ENCODE results near the gene DUSP9. TPM values are rescaled to one million over a fixed set of nuclear protein-coding genes. Genes with fewer than 3 reads are reported as not detected.
A peak's percentile ranks its signal among the peaks of the same experiment; 100 is the strongest.
"Not testable (repeated sequence)": the region's sequence is repeated elsewhere in the genome, so short reads cannot be mapped to it uniquely, and the experiment has no call there.

DUSP9 gene
- total and polyA plus RNA-seq, 5 experiments from 2014 or later = not detected

- Mint-ChIP-seq H3K27ac (no peak overlapping the region), H3K4me3 (no peak overlapping the region), H3K9me3 (peaks cover 0 to 5% (median 0%) of the 10 kb centered on the region in 9 donors), H3K36me3 (no peaks in the 10 kb centered on the region), H3K27me3 (peaks cover 0 to 6% (median 3%) of the 10 kb centered on the region in 5 donors), H3K4me1 (no peaks in the 10 kb centered on the region)
- POLR2A ChIA-PET = no interaction called here
- no peak for DNase-seq
- ATAC-seq = no peak
Measured at GRCh38 chrX:153681175-153681574, 34.2 kb downstream of the DUSP9 start.

- not testable (repeated sequence) for H3K4me1 Mint-ChIP-seq, DNase-seq, H3K27ac Mint-ChIP-seq, H3K36me3 Mint-ChIP-seq, ATAC-seq, H3K9me3 Mint-ChIP-seq, H3K4me3 Mint-ChIP-seq
- POLR2A ChIA-PET = interaction anchor here (0.6 kb wide), 1 partner anchor 819 kb away, joined by 7 read pairs; no protein-coding TSS in a partner anchor
- peaks cover 0 to 12% (median 5%) of the 10 kb centered on the region in 5 donors for H3K27me3 Mint-ChIP-seq
Measured at GRCh38 chrX:153683486-153683885, 36.5 kb downstream of the DUSP9 start.

- peaks cover 0 to 6% (median 0%) of the 10 kb centered on the region in 4 donors for H3K4me1 Mint-ChIP-seq
- peak in 1 of 10 donors; percentile 23 for DNase-seq
- peaks cover 0 to 5% (median 0%) of the 10 kb centered on the region in 9 donors for H3K9me3 Mint-ChIP-seq
- no peak for ATAC-seq
- peaks cover 0 to 12% (median 2%) of the 10 kb centered on the region in 5 donors for H3K27me3 Mint-ChIP-seq
- H3K27ac Mint-ChIP-seq = no peak overlapping the region
- POLR2A ChIA-PET = no interaction called here
- no peaks in the 10 kb centered on the region for H3K36me3 Mint-ChIP-seq
- H3K4me3 Mint-ChIP-seq = no peak overlapping the region
Measured at GRCh38 chrX:153684467-153685155, 37.6 kb downstream of the DUSP9 start.

- Mint-ChIP-seq H3K9me3 (peaks cover 0 to 5% (median 0%) of the 10 kb centered on the region in 9 donors), H3K4me1 (peaks cover 0 to 6% (median 0%) of the 10 kb centered on the region in 4 donors), H3K36me3 (no peaks in the 10 kb centered on the region), H3K27ac (no peak overlapping the region), H3K4me3 (no peak overlapping the region), H3K27me3 (peaks cover 0 to 12% (median 4%) of the 10 kb centered on the region in 5 donors)
- peak in 1 of 10 donors; percentile 8 for DNase-seq
- no peak for ATAC-seq
- POLR2A ChIA-PET = no interaction called here
Measured at GRCh38 chrX:153685156-153685536, 38.1 kb downstream of the DUSP9 start.

GRCh38 chrX:153685751-153686696 is 39.0 kb downstream of the DUSP9 start:
- no peak overlapping the region for H3K27ac Mint-ChIP-seq

GRCh38 chrX:153686711-153687110 is 39.7 kb downstream of the DUSP9 start:
- peaks cover 0 to 12% (median 4%) of the 10 kb centered on the region in 5 donors for H3K27me3 Mint-ChIP-seq
- peak overlapping the region in 6 of 10 donors; percentile 19 to 79 (median 42) for H3K4me3 Mint-ChIP-seq
- H3K9me3 Mint-ChIP-seq = peaks cover 0 to 5% (median 0%) of the 10 kb centered on the region in 9 donors
- DNase-seq (no peak), ATAC-seq (no peak)
- POLR2A ChIA-PET = interaction anchor here (0.6 kb wide), 1 partner anchor 745 kb away, joined by 3 read pairs; no protein-coding TSS in a partner anchor
- H3K4me1 Mint-ChIP-seq = peaks cover 0 to 6% (median 0%) of the 10 kb centered on the region in 4 donors
- H3K36me3 Mint-ChIP-seq = no peaks in the 10 kb centered on the region
- peak overlapping the region in 1 of 10 donors; percentile 33 for H3K27ac Mint-ChIP-seq

More at GRCh38 chrX:153685751-153686696, 39.0 kb downstream of the DUSP9 start:
- Mint-ChIP-seq H3K36me3 (no peaks in the 10 kb centered on the region), H3K27me3 (peaks cover 0 to 12% (median 4%) of the 10 kb centered on the region in 5 donors), H3K9me3 (peaks cover 0 to 5% (median 0%) of the 10 kb centered on the region in 9 donors), H3K4me3 (peak overlapping the region in 5 of 10 donors; percentile 7 to 79 (median 48)), H3K4me1 (peaks cover 0 to 6% (median 0%) of the 10 kb centered on the region in 4 donors)
- ATAC-seq = no peak
- POLR2A ChIA-PET = no interaction called here
- DNase-seq = peak in 1 of 10 donors; percentile 31

GRCh38 chrX:153687121-153688039 is 40.4 kb downstream of the DUSP9 start, which contains the start of gene SLC6A8:
TSS of gene SLC6A8 (plus strand) at chrX:153687926. CDS start at chrX:153688575, 649 bp downstream.
- DNase-seq (peak in 4 of 10 donors; percentile 15 to 56 (median 23)), ATAC-seq (peak; percentile 46 to 54)
- no peaks in the 10 kb centered on the region for H3K36me3 Mint-ChIP-seq
- H3K27ac Mint-ChIP-seq = peak within 1 kb of the TSS in 3 of 10 donors; percentile 56 to 74 (median 73)
- peak within 1 kb of the TSS; percentile 62 to 90 (median 74) for H3K4me3 Mint-ChIP-seq
- peaks cover 0 to 12% (median 4%) of the 10 kb centered on the region in 5 donors for H3K27me3 Mint-ChIP-seq
- H3K4me1 Mint-ChIP-seq = peaks cover 0 to 6% (median 0%) of the 10 kb centered on the region in 4 donors
- peaks cover 0 to 5% (median 0%) of the 10 kb centered on the region in 9 donors for H3K9me3 Mint-ChIP-seq
- POLR2A ChIA-PET = interaction anchor here (0.6 kb wide), 2 partner anchors 33 to 746 kb away, joined by 3 read pairs; no protein-coding TSS in a partner anchor

GRCh38 chrX:153688071-153688470 is 41.1 kb downstream of the DUSP9 start:
- ATAC-seq = peak; percentile 39 to 56
- Mint-ChIP-seq H3K27ac (no peak overlapping the region), H3K4me3 (no peak overlapping the region), H3K9me3 (peaks cover 0 to 5% (median 0%) of the 10 kb centered on the region in 9 donors), H3K27me3 (peaks cover 0 to 12% (median 4%) of the 10 kb centered on the region in 5 donors), H3K36me3 (no peaks in the 10 kb centered on the region), H3K4me1 (peaks cover 0 to 6% (median 0%) of the 10 kb centered on the region in 4 donors)
- POLR2A ChIA-PET = no interaction called here
- DNase-seq = no peak

GRCh38 chrX:153688506-153688905 is 41.5 kb downstream of the DUSP9 start:
- Mint-ChIP-seq H3K36me3 (no peaks in the 10 kb centered on the region), H3K27me3 (peaks cover 0 to 12% (median 4%) of the 10 kb centered on the region in 5 donors), H3K27ac (no peak overlapping the region), H3K9me3 (peaks cover 0 to 3% (median 0%) of the 10 kb centered on the region in 9 donors), H3K4me3 (no peak overlapping the region), H3K4me1 (peaks cover 0 to 6% (median 0%) of the 10 kb centered on the region in 4 donors)
- POLR2A ChIA-PET = no interaction called here
- no peak for ATAC-seq
- no peak for DNase-seq

- Mint-ChIP-seq H3K9me3 (no peaks in the 10 kb centered on the region), H3K4me1 (peaks cover 0 to 6% (median 0%) of the 10 kb centered on the region in 4 donors), H3K27ac (no peak overlapping the region), H3K4me3 (peak overlapping the region in 1 of 10 donors; percentile 34), H3K27me3 (peaks cover 0 to 12% (median 4%) of the 10 kb centered on the region in 5 donors), H3K36me3 (no peaks in the 10 kb centered on the region)
- POLR2A ChIA-PET = no interaction called here
- ATAC-seq (no peak), DNase-seq (peak in 1 of 10 donors; percentile 14)
Measured at GRCh38 chrX:153688911-153689590, 42.0 kb downstream of the DUSP9 start.

Data from naive thymus-derived CD8-positive, alpha-beta T cell (primary cell).